ENCODE measurements around the gene SCLT1. TPM values are rescaled to one million over a fixed set of nuclear protein-coding genes. Genes with fewer than 3 reads are reported as not detected.

SCLT1 gene
- polyA plus RNA-seq, 1 of the 3 experiments (the other 2 are of a cell fraction), result 2.2 TPM

DNA sequence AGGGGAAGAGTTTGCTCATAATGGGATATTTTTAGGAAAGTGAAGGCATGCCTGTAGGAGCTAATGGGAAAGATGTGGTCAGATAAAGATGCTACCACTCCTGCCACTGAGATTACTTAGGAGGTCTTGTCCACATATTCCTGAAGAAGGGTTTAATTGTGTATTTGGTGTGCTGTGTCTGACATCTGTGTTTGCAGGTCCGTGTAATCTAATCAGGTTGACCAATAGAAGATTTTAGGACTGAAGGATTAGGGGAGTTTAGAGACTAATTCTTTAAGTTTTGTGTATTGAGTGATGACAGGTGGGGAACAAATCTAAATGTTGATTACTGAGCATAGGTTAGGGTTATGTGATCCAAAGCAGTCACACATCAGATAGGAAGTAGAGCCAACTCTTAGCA is 226.6 kb downstream of the SCLT1 start:
- H3K9ac ChIP-seq, result no peak overlapping the region
- no peak for DNase-seq
- H3K27me3 ChIP-seq (ENCODE audit: insufficient read depth), result no peaks in the 10 kb centered on the region
- POLR2A ChIA-PET, result no interaction called here
- H3K9me3 ChIP-seq, result no peaks in the 10 kb centered on the region
- no peak overlapping the region for H3K27ac ChIP-seq (ENCODE audit: low read depth in 2 of 2, low read length in 1 of 2)
- H3K4me1 ChIP-seq (ENCODE audit: control insufficient read depth in 1 of 2, insufficient read depth in 2 of 2, low read depth in 1 of 2, low read length in 1 of 2), result peaks cover 0 to 14% of the 10 kb centered on the region in 2 experiments; a peak in 1 of 4 replicates
- no peak overlapping the region for H2AFZ ChIP-seq (ENCODE audit: low read depth)
- 93% methylated on average over 1 of the region's 1 CpG for WGBS (ENCODE audit: low lambda C conversion rate)
- H3K4me2 ChIP-seq, result no peak overlapping the region
- TF ChIP-seq RCOR1 (IDR thresholded peaks at IDR 0.05; ENCODE audit: low read length) (no peak), TEAD4 (IDR thresholded peaks at IDR 0.05; ENCODE audit: borderline replicate concordance, insufficient read depth) (no peak), REST (IDR thresholded peaks at IDR 0.05; ENCODE audit: low read depth, low read length) (no peak), EZH2phosphoT487 (IDR thresholded peaks at IDR 0.05; ENCODE audit: borderline replicate concordance, low read depth) (no peak), RAD21 (IDR thresholded peaks at IDR 0.05; ENCODE audit: low read length) (no peak), ZBTB33 (IDR thresholded peaks at IDR 0.05; ENCODE audit: borderline replicate concordance, low read depth) (no peak), JUND (IDR thresholded peaks at IDR 0.05) (no peak), EP300 (IDR thresholded peaks at IDR 0.05; ENCODE audit: borderline replicate concordance in 1 of 2, low read depth in 1 of 2, low read length in 1 of 2) (no peak), NRF1 (IDR thresholded peaks at IDR 0.05; ENCODE audit: low read depth, low read length) (no peak), GABPA (IDR thresholded peaks at IDR 0.05; ENCODE audit: low read depth) (no peak)
- TF ChIP-seq, protein P1, sequence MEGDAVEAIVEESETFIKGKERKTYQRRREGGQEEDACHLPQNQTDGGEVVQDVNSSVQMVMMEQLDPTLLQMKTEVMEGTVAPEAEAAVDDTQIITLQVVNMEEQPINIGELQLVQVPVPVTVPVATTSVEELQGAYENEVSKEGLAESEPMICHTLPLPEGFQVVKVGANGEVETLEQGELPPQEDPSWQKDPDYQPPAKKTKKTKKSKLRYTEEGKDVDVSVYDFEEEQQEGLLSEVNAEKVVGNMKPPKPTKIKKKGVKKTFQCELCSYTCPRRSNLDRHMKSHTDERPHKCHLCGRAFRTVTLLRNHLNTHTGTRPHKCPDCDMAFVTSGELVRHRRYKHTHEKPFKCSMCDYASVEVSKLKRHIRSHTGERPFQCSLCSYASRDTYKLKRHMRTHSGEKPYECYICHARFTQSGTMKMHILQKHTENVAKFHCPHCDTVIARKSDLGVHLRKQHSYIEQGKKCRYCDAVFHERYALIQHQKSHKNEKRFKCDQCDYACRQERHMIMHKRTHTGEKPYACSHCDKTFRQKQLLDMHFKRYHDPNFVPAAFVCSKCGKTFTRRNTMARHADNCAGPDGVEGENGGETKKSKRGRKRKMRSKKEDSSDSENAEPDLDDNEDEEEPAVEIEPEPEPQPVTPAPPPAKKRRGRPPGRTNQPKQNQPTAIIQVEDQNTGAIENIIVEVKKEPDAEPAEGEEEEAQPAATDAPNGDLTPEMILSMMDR (IDR thresholded peaks at IDR 0.05), result no peak
- TF ChIP-seq, protein P2, sequence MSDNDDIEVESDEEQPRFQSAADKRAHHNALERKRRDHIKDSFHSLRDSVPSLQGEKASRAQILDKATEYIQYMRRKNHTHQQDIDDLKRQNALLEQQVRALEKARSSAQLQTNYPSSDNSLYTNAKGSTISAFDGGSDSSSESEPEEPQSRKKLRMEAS (IDR thresholded peaks at IDR 0.05; ENCODE audit: low read depth), result no peak
- no peaks in the 10 kb centered on the region for H3K9me2 ChIP-seq
- H3K4me3 ChIP-seq (ENCODE audit: low read depth in 2 of 2, low read length in 1 of 2), result no peak overlapping the region
- H3K36me3 ChIP-seq (replicated peaks in 1 of 2; ENCODE audit: control insufficient read depth in 1 of 2, insufficient read depth in 2 of 2, low read length in 1 of 2), result peaks cover 38 to 91% of the 10 kb centered on the region in 2 experiments
- H3K79me2 ChIP-seq (ENCODE audit: insufficient read depth), result peaks cover 7% of the 10 kb centered on the region; the same call in 1 of the 2 replicates
- H4K20me1 ChIP-seq (ENCODE audit: insufficient read depth), result no peaks in the 10 kb centered on the region
- no peaks in the 10 kb centered on the region for H3F3A ChIP-seq (replicated peaks; ENCODE audit: insufficient read depth)
- CTCF ChIA-PET, result interaction anchor here (0.5 kb wide), 1 partner anchor 775 kb away, joined by 3 read pairs; no protein-coding TSS in a partner anchor
